ENCODE data around the gene MGMT. TPM values are rescaled to one million over a fixed set of nuclear protein-coding genes. Genes with fewer than 3 reads are reported as not detected.

Gene MGMT
- total RNA-seq, 2 experiments from 2014 or later = 9.0 to 9.6 TPM

DNA sequence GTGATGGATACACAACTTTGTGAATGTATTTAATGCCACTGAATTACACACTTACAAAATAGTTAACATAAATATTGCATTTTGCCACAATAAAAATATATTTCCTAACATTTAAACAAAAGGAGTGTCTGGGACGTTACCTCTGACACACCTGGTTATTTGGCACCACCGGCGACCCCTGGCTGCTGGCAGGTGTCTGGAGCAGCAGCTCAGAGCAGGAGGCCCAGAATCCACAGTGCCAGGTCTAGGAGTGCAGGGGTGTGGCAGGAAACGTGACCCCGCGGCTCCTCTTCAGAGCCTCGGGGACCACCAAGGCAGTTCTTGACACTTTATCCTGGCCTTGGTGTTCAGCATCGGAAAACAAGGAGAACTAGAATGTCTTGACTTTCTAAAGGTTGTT, 46.3 kb downstream of the MGMT start:
- intact Hi-C loops (cut with DNase I, micrococcal nuclease) = no loop called here
- H3K9me3 Mint-ChIP-seq = peaks cover 6% of the 10 kb centered on the region

DNA sequence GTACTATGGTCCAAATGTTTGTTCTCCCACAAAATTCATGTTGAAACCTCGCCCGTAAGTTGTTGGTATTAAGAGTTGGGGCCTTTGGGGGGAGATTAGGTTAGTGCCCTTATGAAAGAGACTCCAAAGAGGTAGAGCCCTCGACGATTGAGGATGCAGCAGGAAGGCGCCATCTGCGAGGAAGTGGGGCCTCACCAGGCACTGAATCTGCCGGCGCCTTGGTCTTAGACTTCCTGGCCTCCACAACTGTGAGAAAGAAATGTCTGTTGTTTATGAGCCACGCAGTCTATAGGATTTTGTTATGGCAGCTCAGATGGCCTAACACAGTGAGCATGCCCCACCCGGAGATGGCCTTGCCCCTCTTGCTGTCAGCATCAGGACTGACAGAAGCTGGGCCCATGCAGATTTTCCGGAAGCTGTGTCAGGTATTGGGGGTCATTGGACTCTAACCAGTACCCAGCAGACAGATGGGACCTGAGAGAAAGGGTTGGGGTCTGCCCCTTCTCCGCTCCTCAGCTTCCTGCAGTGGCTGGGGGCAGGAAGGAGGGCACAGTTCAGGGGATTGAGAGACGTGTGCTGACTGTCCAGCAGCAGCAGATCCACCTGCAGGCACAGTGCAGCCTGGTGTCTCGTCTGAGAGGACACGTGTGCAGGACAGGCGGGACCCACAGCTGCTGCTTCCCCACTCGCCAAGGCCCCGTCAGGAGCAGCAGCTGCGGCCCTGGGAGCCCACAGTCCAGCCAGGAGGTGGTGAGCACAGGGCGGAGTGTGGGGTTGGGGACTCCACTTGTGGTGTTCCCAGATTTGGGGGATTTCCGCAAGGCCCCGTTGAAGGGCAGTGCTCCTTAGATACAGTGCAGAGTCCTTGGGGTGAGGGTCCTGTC, 47.8 kb downstream of the MGMT start:
- no peak overlapping the region for H3K27ac Mint-ChIP-seq
- no peak overlapping the region for H3K4me3 Mint-ChIP-seq
- H3K27me3 Mint-ChIP-seq = no peaks in the 10 kb centered on the region

More for the DNA sequence above, 46.3 kb downstream of the MGMT start:
- TF ChIP-seq, protein P1, sequence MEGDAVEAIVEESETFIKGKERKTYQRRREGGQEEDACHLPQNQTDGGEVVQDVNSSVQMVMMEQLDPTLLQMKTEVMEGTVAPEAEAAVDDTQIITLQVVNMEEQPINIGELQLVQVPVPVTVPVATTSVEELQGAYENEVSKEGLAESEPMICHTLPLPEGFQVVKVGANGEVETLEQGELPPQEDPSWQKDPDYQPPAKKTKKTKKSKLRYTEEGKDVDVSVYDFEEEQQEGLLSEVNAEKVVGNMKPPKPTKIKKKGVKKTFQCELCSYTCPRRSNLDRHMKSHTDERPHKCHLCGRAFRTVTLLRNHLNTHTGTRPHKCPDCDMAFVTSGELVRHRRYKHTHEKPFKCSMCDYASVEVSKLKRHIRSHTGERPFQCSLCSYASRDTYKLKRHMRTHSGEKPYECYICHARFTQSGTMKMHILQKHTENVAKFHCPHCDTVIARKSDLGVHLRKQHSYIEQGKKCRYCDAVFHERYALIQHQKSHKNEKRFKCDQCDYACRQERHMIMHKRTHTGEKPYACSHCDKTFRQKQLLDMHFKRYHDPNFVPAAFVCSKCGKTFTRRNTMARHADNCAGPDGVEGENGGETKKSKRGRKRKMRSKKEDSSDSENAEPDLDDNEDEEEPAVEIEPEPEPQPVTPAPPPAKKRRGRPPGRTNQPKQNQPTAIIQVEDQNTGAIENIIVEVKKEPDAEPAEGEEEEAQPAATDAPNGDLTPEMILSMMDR (IDR thresholded peaks at IDR 0.05) = no peak
- H3K4me3 ChIP-seq (ENCODE audit: low read length) = no peak overlapping the region
- Mint-ChIP-seq H3K27me3 (no peaks in the 10 kb centered on the region), H3K27ac (no peak overlapping the region), H3K4me3 (no peak overlapping the region), H3K4me1 (ENCODE audit: low read depth) (peaks cover 10% of the 10 kb centered on the region), H3K36me3 (ENCODE audit: low read depth) (peaks cover 47% of the 10 kb centered on the region)
- no peaks in the 10 kb centered on the region for H3K36me3 ChIP-seq (ENCODE audit: insufficient read depth, low read length)
- ChIA-PET POLR2A (no interaction called here), CTCF (no interaction called here)
- DNase-seq (no peak), ATAC-seq (ENCODE audit: poor library complexity) (no peak)
- peaks cover 4% of the 10 kb centered on the region for H3K4me1 ChIP-seq (ENCODE audit: insufficient read depth, low read length)
- no peak overlapping the region for H3K27ac ChIP-seq (ENCODE audit: low read depth in 1 of 2, low read length in 2 of 2)
- H3K9me3 ChIP-seq (ENCODE audit: control insufficient read depth in 1 of 2, insufficient read depth in 1 of 2, low read length in 2 of 2) = peaks cover 0 to 52% of the 10 kb centered on the region in 2 experiments
- no peaks in the 10 kb centered on the region for H3K27me3 ChIP-seq (ENCODE audit: control insufficient read depth in 1 of 2, insufficient read depth in 2 of 2, low read length in 2 of 2)

DNA sequence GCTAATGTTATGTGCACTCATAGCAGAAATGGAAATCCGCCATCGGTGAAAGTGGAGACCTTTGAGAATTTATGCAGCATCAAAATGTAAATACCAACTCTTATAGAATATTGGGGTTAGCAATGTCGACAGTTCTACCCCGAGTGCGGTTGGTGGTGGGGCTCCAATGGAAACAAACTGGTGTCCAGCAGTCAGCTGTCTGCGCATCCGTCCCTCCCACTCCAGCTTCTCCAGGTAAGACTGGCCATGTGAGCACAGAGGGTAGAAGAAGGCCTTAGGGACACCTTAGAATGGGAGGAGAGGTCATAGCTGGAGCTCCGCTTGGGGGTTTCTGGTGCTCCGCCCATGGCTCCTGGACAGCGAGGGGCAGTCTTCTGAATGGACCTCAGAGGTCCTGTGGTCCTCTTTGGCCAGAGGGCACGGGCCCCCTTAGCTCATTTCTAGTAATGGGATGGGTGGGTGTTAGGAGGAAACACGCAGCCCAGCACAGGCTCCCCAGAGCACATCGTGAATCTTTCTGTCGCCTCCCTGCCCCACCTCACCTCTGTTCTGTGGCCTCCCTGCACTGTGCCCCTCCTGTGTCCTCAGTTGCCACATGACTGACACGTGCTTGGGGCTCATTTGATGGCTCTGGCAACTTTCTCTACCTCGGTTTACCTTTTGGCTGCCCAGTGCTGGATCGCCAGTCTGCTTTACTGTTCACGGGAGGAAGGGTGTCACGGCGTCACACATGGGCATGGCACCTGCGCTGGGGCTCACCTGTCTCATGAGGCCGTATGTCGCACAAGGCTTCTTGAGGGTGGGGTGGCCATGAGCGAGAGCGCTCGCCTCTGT, 50.0 kb downstream of the MGMT start:
- Histone ChIP-seq H3K27me3 (ENCODE audit: control insufficient read depth in 1 of 2, insufficient read depth in 2 of 2, low read length in 2 of 2) (no peaks in the 10 kb centered on the region), H3K36me3 (ENCODE audit: insufficient read depth, low read length) (no peaks in the 10 kb centered on the region), H3K4me3 (ENCODE audit: low read length) (no peak overlapping the region), H3K9me3 (ENCODE audit: control insufficient read depth in 1 of 2, insufficient read depth in 1 of 2, low read length in 2 of 2) (peaks cover 0 to 48% of the 10 kb centered on the region in 2 experiments), H3K27ac (ENCODE audit: low read depth in 1 of 2, low read length in 2 of 2) (no peak overlapping the region), H3K4me1 (ENCODE audit: insufficient read depth, low read length) (peaks cover 4% of the 10 kb centered on the region)
- CTCF ChIA-PET = no interaction called here
- no peak for DNase-seq
- H3K36me3 Mint-ChIP-seq (ENCODE audit: low read depth) = peaks cover 30% of the 10 kb centered on the region
- intact Hi-C loops (cut with DNase I, micrococcal nuclease) = no loop called here
- H3K9me3 Mint-ChIP-seq = no peaks in the 10 kb centered on the region
- H3K27me3 Mint-ChIP-seq = no peaks in the 10 kb centered on the region
- no peak overlapping the region for H3K27ac Mint-ChIP-seq
- POLR2A ChIA-PET = no interaction called here
- no peak overlapping the region for H3K4me3 Mint-ChIP-seq
- H3K4me1 Mint-ChIP-seq (ENCODE audit: low read depth) = peaks cover 10% of the 10 kb centered on the region
- no peak for ATAC-seq (ENCODE audit: poor library complexity)
- TF ChIP-seq, protein P1 (IDR thresholded peaks at IDR 0.05) = no peak

More for the DNA sequence above, 47.8 kb downstream of the MGMT start:
- Histone ChIP-seq H3K27ac (ENCODE audit: low read depth in 1 of 2, low read length in 2 of 2) (no peak overlapping the region), H3K36me3 (ENCODE audit: insufficient read depth, low read length) (no peaks in the 10 kb centered on the region), H3K4me3 (ENCODE audit: low read length) (no peak overlapping the region), H3K4me1 (ENCODE audit: insufficient read depth, low read length) (peaks cover 4% of the 10 kb centered on the region), H3K27me3 (ENCODE audit: control insufficient read depth in 1 of 2, insufficient read depth in 2 of 2, low read length in 2 of 2) (no peaks in the 10 kb centered on the region), H3K9me3 (ENCODE audit: control insufficient read depth in 1 of 2, insufficient read depth in 1 of 2, low read length in 2 of 2) (peaks cover 0 to 46% of the 10 kb centered on the region in 2 experiments)
- ChIA-PET POLR2A (no interaction called here), CTCF (no interaction called here)
- ATAC-seq (ENCODE audit: poor library complexity) = no peak
- H3K36me3 Mint-ChIP-seq (ENCODE audit: low read depth) = peaks cover 46% of the 10 kb centered on the region
- intact Hi-C loops (cut with DNase I, micrococcal nuclease) = no loop called here
- no peak for DNase-seq
- TF ChIP-seq, protein P1 (IDR thresholded peaks at IDR 0.05) = no peak
- H3K9me3 Mint-ChIP-seq = peaks cover 6% of the 10 kb centered on the region
- peaks cover 10% of the 10 kb centered on the region for H3K4me1 Mint-ChIP-seq (ENCODE audit: low read depth)
